HL-60 (cell line): Measurements from ENCODE around the gene DUSP19.

ENCODE experiments used
- CTCF ChIP-seq: IDR thresholded peaks from one replicate; pipeline ENCODE4 v1.5.1; 2011; ENCODE audit warnings: low read length, control low read depth, inconsistent platforms; ENCODE audit not compliant: insufficient read depth
- POLR2AphosphoS5 ChIP-seq: IDR thresholded peaks from 2 replicates; pipeline ENCODE4 v1.6.1; 2012; ENCODE audit warnings: low read depth
- TF ChIP-seq, protein P1 (sequence below): IDR thresholded peaks from 2 replicates; pipeline ENCODE4 v1.6.1; 2012; ENCODE audit warnings: low read depth; ENCODE audit not compliant: insufficient replicate concordance

- TF ChIP-seq CTCF: no peak
- TF ChIP-seq, protein P1, sequence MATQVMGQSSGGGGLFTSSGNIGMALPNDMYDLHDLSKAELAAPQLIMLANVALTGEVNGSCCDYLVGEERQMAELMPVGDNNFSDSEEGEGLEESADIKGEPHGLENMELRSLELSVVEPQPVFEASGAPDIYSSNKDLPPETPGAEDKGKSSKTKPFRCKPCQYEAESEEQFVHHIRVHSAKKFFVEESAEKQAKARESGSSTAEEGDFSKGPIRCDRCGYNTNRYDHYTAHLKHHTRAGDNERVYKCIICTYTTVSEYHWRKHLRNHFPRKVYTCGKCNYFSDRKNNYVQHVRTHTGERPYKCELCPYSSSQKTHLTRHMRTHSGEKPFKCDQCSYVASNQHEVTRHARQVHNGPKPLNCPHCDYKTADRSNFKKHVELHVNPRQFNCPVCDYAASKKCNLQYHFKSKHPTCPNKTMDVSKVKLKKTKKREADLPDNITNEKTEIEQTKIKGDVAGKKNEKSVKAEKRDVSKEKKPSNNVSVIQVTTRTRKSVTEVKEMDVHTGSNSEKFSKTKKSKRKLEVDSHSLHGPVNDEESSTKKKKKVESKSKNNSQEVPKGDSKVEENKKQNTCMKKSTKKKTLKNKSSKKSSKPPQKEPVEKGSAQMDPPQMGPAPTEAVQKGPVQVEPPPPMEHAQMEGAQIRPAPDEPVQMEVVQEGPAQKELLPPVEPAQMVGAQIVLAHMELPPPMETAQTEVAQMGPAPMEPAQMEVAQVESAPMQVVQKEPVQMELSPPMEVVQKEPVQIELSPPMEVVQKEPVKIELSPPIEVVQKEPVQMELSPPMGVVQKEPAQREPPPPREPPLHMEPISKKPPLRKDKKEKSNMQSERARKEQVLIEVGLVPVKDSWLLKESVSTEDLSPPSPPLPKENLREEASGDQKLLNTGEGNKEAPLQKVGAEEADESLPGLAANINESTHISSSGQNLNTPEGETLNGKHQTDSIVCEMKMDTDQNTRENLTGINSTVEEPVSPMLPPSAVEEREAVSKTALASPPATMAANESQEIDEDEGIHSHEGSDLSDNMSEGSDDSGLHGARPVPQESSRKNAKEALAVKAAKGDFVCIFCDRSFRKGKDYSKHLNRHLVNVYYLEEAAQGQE: no peak
- no peak for TF ChIP-seq POLR2AphosphoS5
Observed at GRCh38 chr2:183088061-183088460, 9.5 kb downstream of the DUSP19 start.
